ENCODE results near the gene ASF1B.

DNA sequence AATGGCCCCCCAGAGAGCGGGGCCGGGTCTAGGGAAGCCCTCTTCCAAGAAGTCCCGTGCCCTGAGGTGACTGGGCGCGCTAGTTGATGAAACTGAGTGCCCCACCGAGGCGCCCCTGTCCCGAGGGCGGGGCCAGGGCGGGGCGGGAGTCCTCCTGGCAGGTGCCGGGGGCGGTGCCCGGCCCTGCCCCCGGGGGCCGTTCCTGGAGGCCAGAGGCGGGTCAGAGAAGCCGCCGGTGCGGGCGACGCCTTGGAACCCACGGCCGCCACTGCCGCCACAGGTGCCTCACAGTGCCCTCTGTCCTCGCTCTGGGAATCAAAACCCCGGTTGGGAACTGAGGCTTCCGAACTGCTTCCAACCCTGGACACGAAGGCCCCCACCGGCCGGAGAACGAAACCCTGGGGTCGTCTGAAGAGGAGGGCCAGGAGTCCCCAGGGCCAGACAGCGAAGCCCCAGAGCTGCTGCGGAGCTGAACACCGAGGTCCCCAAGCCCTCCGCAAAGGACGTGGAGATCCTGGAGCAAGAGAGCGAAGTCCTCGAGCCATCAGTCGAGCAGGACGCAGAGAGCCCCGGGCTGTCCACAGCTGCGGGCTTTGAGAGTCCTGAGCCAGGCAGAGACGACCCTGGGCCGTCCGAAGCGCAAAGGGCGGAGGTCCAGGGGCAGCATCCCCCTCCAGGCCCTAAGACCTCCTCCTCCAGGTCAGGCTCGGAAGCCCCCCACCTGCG, 63.7 kb downstream of the ASF1B start, which contains the start of gene MISP3:
- TF ChIP-seq, protein P1, sequence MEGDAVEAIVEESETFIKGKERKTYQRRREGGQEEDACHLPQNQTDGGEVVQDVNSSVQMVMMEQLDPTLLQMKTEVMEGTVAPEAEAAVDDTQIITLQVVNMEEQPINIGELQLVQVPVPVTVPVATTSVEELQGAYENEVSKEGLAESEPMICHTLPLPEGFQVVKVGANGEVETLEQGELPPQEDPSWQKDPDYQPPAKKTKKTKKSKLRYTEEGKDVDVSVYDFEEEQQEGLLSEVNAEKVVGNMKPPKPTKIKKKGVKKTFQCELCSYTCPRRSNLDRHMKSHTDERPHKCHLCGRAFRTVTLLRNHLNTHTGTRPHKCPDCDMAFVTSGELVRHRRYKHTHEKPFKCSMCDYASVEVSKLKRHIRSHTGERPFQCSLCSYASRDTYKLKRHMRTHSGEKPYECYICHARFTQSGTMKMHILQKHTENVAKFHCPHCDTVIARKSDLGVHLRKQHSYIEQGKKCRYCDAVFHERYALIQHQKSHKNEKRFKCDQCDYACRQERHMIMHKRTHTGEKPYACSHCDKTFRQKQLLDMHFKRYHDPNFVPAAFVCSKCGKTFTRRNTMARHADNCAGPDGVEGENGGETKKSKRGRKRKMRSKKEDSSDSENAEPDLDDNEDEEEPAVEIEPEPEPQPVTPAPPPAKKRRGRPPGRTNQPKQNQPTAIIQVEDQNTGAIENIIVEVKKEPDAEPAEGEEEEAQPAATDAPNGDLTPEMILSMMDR (IDR thresholded peaks at IDR 0.05) = no peak
- TF ChIP-seq POLR2AphosphoS5 (IDR thresholded peaks at IDR 0.05) (no peak), EP300 (IDR thresholded peaks at IDR 0.05) (no peak)

Data from gastroesophageal sphincter (tissue), 3 donors.